Esophagus muscularis mucosa (tissue), 4 donors: ENCODE measurements around the gene ZNF101. TPM values are rescaled to one million over a fixed set of nuclear protein-coding genes. Genes with fewer than 3 reads are reported as not detected.

ENCODE experiments used
- DNase-seq: peaks from one replicate; pipeline ENCODE4 v3.0.0-alpha.2; 2017; ENCODE audit errors: extremely low spot score
- H3K27ac ChIP-seq, 4 donors: fragments of 200-600 bp; sonication (generic); replicated peaks in 1 of 4; 1 replicate in 3 of 4; 2 replicates in 1 of 4; pipeline ENCODE4 v1.5.1; 2016 to 2019; ENCODE audit warnings: mild to moderate bottlenecking in 1 of 4
- H3K27me3 ChIP-seq, 4 donors: fragments of 200-600 bp; sonication (generic); one replicate each; pipeline versions ENCODE4 v1.5.1 to v1.6.0; 2016 to 2019
- H3K36me3 ChIP-seq, 4 donors: fragments of 200-600 bp; sonication (generic); one replicate each; pipeline ENCODE4 v1.5.1; 2016 to 2019
- H3K4me1 ChIP-seq, 4 donors: fragments of 200-600 bp; sonication (generic); one replicate each; pipeline ENCODE4 v1.5.1; 2016 to 2019
- H3K4me3 ChIP-seq, 4 donors: fragments of 200-600 bp; sonication (generic); 1 replicate in 2 of 4; 2 replicates in 2 of 4; pipeline ENCODE4 v1.5.1; 2016 to 2019; ENCODE audit warnings: mild to moderate bottlenecking in 4 of 4, moderate library complexity in 1 of 4
- H3K9me3 ChIP-seq, 4 donors: fragments of 200-600 bp; sonication (generic); 1 replicate in 3 of 4; 2 replicates in 1 of 4; pipeline ENCODE4 v1.5.1; 2016 to 2019
- CTCF ChIP-seq, 3 experiments: fragments of 200-600 bp in 2 of 3; fragments of 450-650 bp in 1 of 3; sonication (generic) in 2 of 3; IDR thresholded peaks; one replicate each; pipeline ENCODE4 v1.5.1; 2017 to 2019; ENCODE audit warnings: antibody characterized with exemption in 3 of 3, mild to moderate bottlenecking in 2 of 3, moderate library complexity in 1 of 3
- EP300 ChIP-seq: sonication (generic); formaldehyde crosslinking; IDR thresholded peaks from one replicate; pipeline ENCODE4 v1.6.1; 2017; ENCODE audit warnings: antibody characterized with exemption
- POLR2A ChIP-seq: fragments of 450-650 bp; IDR thresholded peaks from one replicate; pipeline ENCODE4 v1.6.1; 2017; ENCODE audit warnings: antibody characterized with exemption, moderate library complexity, mild to moderate bottlenecking, low read depth
- POLR2AphosphoS5 ChIP-seq, 2 donors: sonication (generic); formaldehyde crosslinking; IDR thresholded peaks; one replicate each; pipeline ENCODE4 v1.6.1; 2017; ENCODE audit warnings: antibody characterized with exemption in 2 of 2
- WGBS: methylation state at CpG from one replicate; pipeline ENCODE4 v1.1.5; 2018; 5-methylcytosine and 5-hydroxymethylcytosine counted together
- intact Hi-C: fragments of 100-400 bp; cut with DNase I; formaldehyde crosslinking; loops from one replicate; pipeline ENCODE4 v1.15.1; 2023
- total RNA-seq, 4 donors: library from RNA; depleted of rRNA; stranded (reverse); fragments of >200 nt; gene quantifications; one replicate each; pipeline versions ENCODE4 v1.1.0 to v1.2.1, GENCODE V29; 2016

ZNF101 gene
- total RNA-seq, 4 donors from 2014 or later, result 4.5 to 7.1 (median 5.7) TPM

GRCh38 chr19:19633711-19634515 lies 34.7 kb upstream of the ZNF101 start:
- H3K9me3 ChIP-seq, result no peaks in the 10 kb centered on the region
- H3K27ac ChIP-seq, result no peak overlapping the region
- DNase-seq, result no peak
- TF ChIP-seq POLR2AphosphoS5 (IDR thresholded peaks at IDR 0.05) (no peak), POLR2A (no peak), CTCF (IDR thresholded peaks at IDR 0.05) (no peak), EP300 (no peak)
- peaks cover 3 to 54% (median 21%) of the 10 kb centered on the region in 4 donors for H3K36me3 ChIP-seq
- peaks cover 0 to under 1% (median under 1%) of the 10 kb centered on the region in 4 donors for H3K27me3 ChIP-seq
- WGBS, result 94% methylated on average over 17 of the region's 22 CpGs
- H3K4me3 ChIP-seq, result no peak overlapping the region
- intact Hi-C loops, result no loop called here
- H3K4me1 ChIP-seq, result peaks cover 0 to under 1% (median under 1%) of the 10 kb centered on the region in 4 donors

GRCh38 chr19:19634516-19635312 lies 33.9 kb upstream of the ZNF101 start:
- Histone ChIP-seq H3K9me3 (no peaks in the 10 kb centered on the region), H3K36me3 (peaks cover 3 to 54% (median 20%) of the 10 kb centered on the region in 4 donors), H3K4me3 (no peak overlapping the region), H3K27me3 (no peaks in the 10 kb centered on the region), H3K4me1 (no peaks in the 10 kb centered on the region), H3K27ac (no peak overlapping the region)
- 93% methylated on average over 32 of the region's 36 CpGs for WGBS
- DNase-seq, result no peak
- TF ChIP-seq EP300 (no peak), POLR2AphosphoS5 (IDR thresholded peaks at IDR 0.05) (no peak), POLR2A (no peak), CTCF (IDR thresholded peaks at IDR 0.05) (no peak)
- intact Hi-C loops, result no loop called here

- no peaks in the 10 kb centered on the region for H3K27me3 ChIP-seq
- peaks cover 3 to 54% (median 18%) of the 10 kb centered on the region in 4 donors for H3K36me3 ChIP-seq
- TF ChIP-seq EP300 (no peak), POLR2A (no peak), POLR2AphosphoS5 (IDR thresholded peaks at IDR 0.05) (no peak), CTCF (IDR thresholded peaks at IDR 0.05) (no peak)
- H3K4me1 ChIP-seq, result no peaks in the 10 kb centered on the region
- no peak overlapping the region for H3K27ac ChIP-seq
- no peak overlapping the region for H3K4me3 ChIP-seq
- H3K9me3 ChIP-seq, result no peaks in the 10 kb centered on the region
- intact Hi-C loops, result no loop called here
- no peak for DNase-seq
- WGBS, result 95% methylated on average over 13 of the region's 14 CpGs
Measured at GRCh38 chr19:19635313-19635702, 33.3 kb upstream of the ZNF101 start.

- no peak for DNase-seq
- WGBS, result 94% methylated on average over 9 of the region's 9 CpGs
- Histone ChIP-seq H3K4me3 (no peak overlapping the region), H3K36me3 (peaks cover 3 to 51% (median 18%) of the 10 kb centered on the region in 4 donors), H3K9me3 (no peaks in the 10 kb centered on the region), H3K27me3 (no peaks in the 10 kb centered on the region), H3K4me1 (no peaks in the 10 kb centered on the region), H3K27ac (no peak overlapping the region)
- intact Hi-C loops, result no loop called here
- TF ChIP-seq EP300 (no peak), POLR2AphosphoS5 (IDR thresholded peaks at IDR 0.05) (no peak), POLR2A (no peak), CTCF (IDR thresholded peaks at IDR 0.05) (no peak)
Measured at GRCh38 chr19:19636573-19637185, 32.0 kb upstream of the ZNF101 start.
